ENCODE data around the gene KMT2E. TPM values are rescaled to one million over a fixed set of nuclear protein-coding genes. Genes with fewer than 3 reads are reported as not detected.

Gene KMT2E
- total RNA-seq, 1 donor from 2014 or later: 40.2 TPM

DNA sequence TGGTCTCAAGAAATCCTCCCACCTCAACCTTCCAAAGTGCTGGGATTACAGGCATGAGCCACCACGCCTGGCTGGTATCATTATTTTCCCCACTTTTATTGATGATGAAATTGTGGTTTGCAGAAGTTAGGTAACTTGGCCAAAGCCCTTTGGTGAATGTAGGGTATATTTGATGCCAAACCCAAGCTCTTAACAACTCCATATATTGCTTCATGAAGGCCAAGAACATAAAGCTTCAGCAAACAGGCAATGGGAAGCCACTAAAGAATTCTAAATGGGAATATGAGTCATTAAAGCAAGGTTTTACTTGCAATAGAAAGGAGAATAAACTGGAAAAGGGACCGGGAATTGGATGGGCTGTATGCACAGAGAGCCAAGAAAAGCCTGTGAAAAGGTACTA is 142.7 kb downstream of the KMT2E start:
- H3K4me3 ChIP-seq: no peak overlapping the region
- peaks cover 20% of the 10 kb centered on the region for H3K4me1 ChIP-seq
- H3K27ac ChIP-seq (replicated peaks): no peak overlapping the region
- DNase-seq: no peak
- TF ChIP-seq CTCF (IDR thresholded peaks at IDR 0.05; ENCODE audit: borderline replicate concordance): no peak
- H3K9me3 ChIP-seq (replicated peaks): no peaks in the 10 kb centered on the region
- intact Hi-C loops (cut with micrococcal nuclease): loop anchor here (10.0 kb wide), 1 partner anchor 178 kb away; no protein-coding TSS in a partner anchor
- H3K27me3 ChIP-seq (ENCODE audit: low read depth): no peaks in the 10 kb centered on the region
- H3K36me3 ChIP-seq: peaks cover 23% of the 10 kb centered on the region

DNA sequence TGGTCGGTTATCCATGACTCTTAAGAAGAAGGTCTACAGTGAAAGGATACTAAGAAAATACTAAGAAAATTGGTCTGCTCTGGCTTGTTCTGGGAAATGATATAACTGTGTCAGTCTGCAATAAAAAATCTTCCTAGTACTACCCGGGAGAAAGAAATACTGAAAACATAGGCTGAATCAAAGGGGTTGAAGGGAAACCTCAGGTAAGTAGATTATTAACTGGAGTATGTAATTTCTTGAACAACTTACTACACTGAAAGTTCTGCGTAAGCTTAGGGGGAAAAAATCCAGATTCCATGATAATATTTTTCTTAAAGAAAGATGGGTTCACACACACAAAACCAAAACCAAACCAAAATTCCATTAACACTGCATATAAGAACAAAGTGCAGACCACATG is 143.3 kb downstream of the KMT2E start:
- no peaks in the 10 kb centered on the region for H3K27me3 ChIP-seq (ENCODE audit: low read depth)
- H3K36me3 ChIP-seq: peaks cover 23% of the 10 kb centered on the region
- DNase-seq: no peak
- intact Hi-C loops (cut with micrococcal nuclease): loop anchor here (10.0 kb wide), 1 partner anchor 178 kb away; no protein-coding TSS in a partner anchor
- no peak overlapping the region for H3K4me3 ChIP-seq
- H3K27ac ChIP-seq (replicated peaks): no peak overlapping the region
- peaks cover 20% of the 10 kb centered on the region for H3K4me1 ChIP-seq
- no peak for TF ChIP-seq CTCF (IDR thresholded peaks at IDR 0.05; ENCODE audit: borderline replicate concordance)
- no peaks in the 10 kb centered on the region for H3K9me3 ChIP-seq (replicated peaks)

GRCh38 chr7:105161366-105161765 is 147.4 kb downstream of the KMT2E start:
- intact Hi-C loops (cut with micrococcal nuclease): no loop called here
- no peaks in the 10 kb centered on the region for H3K27me3 ChIP-seq (ENCODE audit: low read depth)
- no peak for TF ChIP-seq CTCF (IDR thresholded peaks at IDR 0.05; ENCODE audit: borderline replicate concordance)
- H3K9me3 ChIP-seq (replicated peaks): no peaks in the 10 kb centered on the region
- H3K36me3 ChIP-seq: peaks cover 41% of the 10 kb centered on the region
- no peak overlapping the region for H3K27ac ChIP-seq (replicated peaks)
- no peaks in the 10 kb centered on the region for H3K4me1 ChIP-seq
- DNase-seq: no peak
- no peak overlapping the region for H3K4me3 ChIP-seq
